T-helper 22 cell (primary cell): ENCODE data around the gene TP73.

Experiments used
- DNase-seq: peaks from one replicate; pipeline ENCODE4 v3.0.0-alpha.2; 2020; ENCODE audit warnings: low read depth

Gene TP73

DNA sequence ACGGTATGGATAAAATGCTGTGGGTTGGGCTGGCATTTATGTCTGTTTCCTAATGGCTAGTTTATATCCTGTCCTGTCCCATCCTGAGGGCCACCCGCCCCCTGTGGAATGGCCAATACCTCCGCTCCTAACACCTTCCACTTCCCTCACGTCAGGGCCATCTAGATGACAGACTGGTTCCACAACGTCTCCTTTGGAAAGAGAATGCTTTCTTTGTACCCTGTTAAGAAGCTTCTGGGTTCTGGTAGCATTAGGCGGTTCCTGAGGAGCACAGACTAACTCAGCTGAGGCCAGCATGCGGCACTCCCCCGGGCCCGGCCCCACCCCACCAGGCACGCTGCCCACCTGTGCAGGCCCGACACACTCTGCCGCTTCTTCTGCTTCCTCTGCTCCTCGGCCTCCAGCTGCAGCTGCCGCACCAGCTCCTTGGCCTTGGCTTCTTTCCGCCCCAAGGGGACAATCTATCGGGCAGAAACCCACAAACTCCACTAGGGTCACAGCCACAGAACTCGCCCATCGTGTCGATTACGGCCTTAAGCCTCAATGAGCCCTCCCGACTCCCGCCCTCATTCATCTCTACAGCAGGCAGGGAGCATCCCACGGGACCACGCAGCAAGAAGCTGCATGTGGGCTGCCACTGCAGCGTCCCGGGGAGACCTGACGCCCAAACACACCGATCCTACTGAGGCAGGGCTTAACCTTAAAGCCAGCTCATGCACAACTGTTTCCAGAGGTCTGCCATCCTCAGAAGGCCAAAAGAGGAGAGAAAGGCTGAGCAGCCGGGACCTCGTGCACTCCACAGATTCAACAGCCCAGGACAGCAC is 131.5 kb downstream of the TP73 start:
- DNase-seq: no peak

DNA sequence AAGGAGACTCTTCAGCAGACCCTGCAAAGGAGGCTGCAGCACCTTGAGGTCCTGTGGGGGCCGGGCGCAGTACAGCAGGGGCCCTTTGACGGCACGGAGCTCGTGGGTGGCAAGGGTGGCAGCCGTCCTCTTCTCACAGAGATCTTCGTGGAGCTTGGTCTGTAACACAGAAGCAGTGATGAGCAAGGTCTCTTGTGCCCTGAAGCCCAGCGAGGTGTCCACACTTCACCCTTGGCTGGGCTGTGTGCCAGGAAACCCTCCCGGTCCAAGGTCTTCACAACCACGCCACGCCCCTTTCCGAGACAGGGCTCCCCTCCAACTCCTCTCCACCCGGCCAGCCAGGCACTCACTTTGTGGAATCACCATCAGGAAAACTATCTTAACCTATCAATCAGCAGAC is 132.7 kb downstream of the TP73 start:
- no peak for DNase-seq

- no peak for DNase-seq
Measured at GRCh38 chr1:3785456-3786157, 133.3 kb downstream of the TP73 start.
